PFSK-1 (cell line): ENCODE measurements around the gene FRMD4B.

Experiments used
- FOXP2 ChIP-seq: optimal IDR thresholded peaks from 2 replicates; pipeline ENCODE3; 2011; ENCODE audit warnings: borderline replicate concordance, control low read depth, inconsistent platforms; ENCODE audit not compliant: insufficient read depth; ENCODE audit errors: extremely low read length, extremely low read depth
- POLR2AphosphoS5 ChIP-seq: IDR thresholded peaks from 2 replicates; pipeline ENCODE4 v1.6.1; 2012; ENCODE audit warnings: low read depth, mild to moderate bottlenecking, control low read depth, low read length, moderate library complexity
- REST ChIP-seq, 2 experiments: IDR thresholded peaks; 2 replicates each; pipeline versions ENCODE4 v1.6.1 to v1.8.0; 2011 to 2012; ENCODE audit warnings: low read depth in 2 of 2, low read length in 2 of 2, control low read depth in 1 of 2, inconsistent platforms in 1 of 2, mild to moderate bottlenecking in 1 of 2, moderate library complexity in 1 of 2; ENCODE audit not compliant: insufficient read depth in 1 of 2
- SIN3A ChIP-seq: IDR thresholded peaks from 2 replicates; pipeline ENCODE4 v1.6.1; 2012; ENCODE audit warnings: mild to moderate bottlenecking, low read length, moderate library complexity, borderline replicate concordance; ENCODE audit not compliant: insufficient read depth
- TAF1 ChIP-seq: IDR thresholded peaks from 2 replicates; pipeline ENCODE4 v1.6.1; 2012; ENCODE audit warnings: low read length, control low read depth, borderline replicate concordance; ENCODE audit not compliant: insufficient read depth

Gene FRMD4B

GRCh38 chr3:69419276-69419675, 33.4 kb upstream of the FRMD4B start:
- no peak for TF ChIP-seq POLR2AphosphoS5
- no peak for TF ChIP-seq FOXP2
- no peak for TF ChIP-seq REST (IDR thresholded peaks at IDR 0.05; ENCODE audit: insufficient read depth in 1 of 2, low read depth in 2 of 2, low read length in 2 of 2)
- TF ChIP-seq SIN3A = no peak
- TF ChIP-seq TAF1 = no peak

DNA sequence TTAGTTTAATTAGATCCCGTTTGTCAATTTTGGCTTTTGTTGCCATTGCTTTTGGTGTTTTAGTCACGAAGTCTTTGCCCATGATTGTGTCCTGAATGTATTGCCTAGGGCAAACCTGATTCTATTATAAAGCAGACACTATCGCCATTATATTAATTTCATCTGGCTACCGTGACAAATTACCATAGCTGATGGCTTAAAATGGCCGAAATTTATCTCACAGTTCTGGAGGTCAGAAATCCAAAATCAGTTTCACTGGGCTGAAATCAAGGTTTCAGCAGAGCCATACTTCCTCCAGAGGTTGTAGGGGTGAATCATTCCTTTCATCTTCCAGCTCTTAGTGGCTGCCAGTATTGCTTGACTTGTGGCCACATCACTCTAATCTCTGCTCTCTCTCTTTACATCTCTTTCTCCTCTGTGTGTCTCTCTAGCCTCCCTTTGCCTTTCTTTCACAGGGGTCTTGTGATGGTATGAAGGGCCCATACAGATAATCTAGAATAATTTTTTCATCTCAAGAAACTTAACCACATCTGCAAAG, 31.7 kb upstream of the FRMD4B start:
- TF ChIP-seq POLR2AphosphoS5 = no peak
- no peak for TF ChIP-seq REST (IDR thresholded peaks at IDR 0.05; ENCODE audit: insufficient read depth in 1 of 2, low read depth in 2 of 2, low read length in 2 of 2)
- no peak for TF ChIP-seq SIN3A
- no peak for TF ChIP-seq TAF1
- no peak for TF ChIP-seq FOXP2

- TF ChIP-seq TAF1 (no peak), POLR2AphosphoS5 (no peak), REST (IDR thresholded peaks at IDR 0.05; ENCODE audit: insufficient read depth in 1 of 2, low read depth in 2 of 2, low read length in 2 of 2) (no peak), SIN3A (no peak), FOXP2 (no peak)
These were observed 27.8 kb upstream of the FRMD4B start for GRCh38 chr3:69413551-69414207.

- no peak for TF ChIP-seq SIN3A
These were observed 25.5 kb upstream of the FRMD4B start for GRCh38 chr3:69411346-69411745.

GRCh38 chr3:69410301-69410700, 24.4 kb upstream of the FRMD4B start:
- TF ChIP-seq POLR2AphosphoS5 = no peak
- no peak for TF ChIP-seq REST (IDR thresholded peaks at IDR 0.05; ENCODE audit: insufficient read depth in 1 of 2, low read depth in 2 of 2, low read length in 2 of 2)
- TF ChIP-seq SIN3A = no peak
- no peak for TF ChIP-seq FOXP2
- no peak for TF ChIP-seq TAF1
